ENCODE data around the gene KSR2.
"Not testable (repeated sequence)": the region's sequence is repeated elsewhere in the genome, so short reads cannot be mapped to it uniquely, and the experiment has no call there.

GRCh38 chr12:117857139-117857538, 111.7 kb downstream of the KSR2 start:
- TF ChIP-seq CTCF (tag by site-specific recombination; IDR thresholded peaks at IDR 0.05); ZEB2 (tag by site-specific recombination; IDR thresholded peaks at IDR 0.05); ZNF274 (IDR thresholded peaks at IDR 0.05; ENCODE audit: low read length); ZNF274 (tag by site-specific recombination; IDR thresholded peaks at IDR 0.05; ENCODE audit: borderline replicate concordance); ZNF311 (tag by site-specific recombination; IDR thresholded peaks at IDR 0.05; ENCODE audit: borderline replicate concordance); ZNF416 (tag by site-specific recombination; IDR thresholded peaks at IDR 0.05): not testable (repeated sequence)
- TF ChIP-seq, protein P1, sequence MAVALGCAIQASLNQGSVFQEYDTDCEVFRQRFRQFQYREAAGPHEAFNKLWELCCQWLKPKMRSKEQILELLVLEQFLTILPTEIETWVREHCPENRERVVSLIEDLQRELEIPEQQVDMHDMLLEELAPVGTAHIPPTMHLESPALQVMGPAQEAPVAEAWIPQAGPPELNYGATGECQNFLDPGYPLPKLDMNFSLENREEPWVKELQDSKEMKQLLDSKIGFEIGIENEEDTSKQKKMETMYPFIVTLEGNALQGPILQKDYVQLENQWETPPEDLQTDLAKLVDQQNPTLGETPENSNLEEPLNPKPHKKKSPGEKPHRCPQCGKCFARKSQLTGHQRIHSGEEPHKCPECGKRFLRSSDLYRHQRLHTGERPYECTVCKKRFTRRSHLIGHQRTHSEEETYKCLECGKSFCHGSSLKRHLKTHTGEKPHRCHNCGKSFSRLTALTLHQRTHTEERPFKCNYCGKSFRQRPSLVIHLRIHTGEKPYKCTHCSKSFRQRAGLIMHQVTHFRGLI (tag by site-specific recombination; IDR thresholded peaks at IDR 0.05) = not testable (repeated sequence)

Data from HEK293 (cell line).